ENCODE data around the gene SH3BP5.

SH3BP5 gene

GRCh38 chr3:15332405-15333098, at the start of gene SH3BP5:
Gene SH3BP5, minus strand, starts transcription at chr3:15332586. Its CDS starts 178 bp downstream, at chr3:15332408.
- H3K36me3 ChIP-seq (ENCODE audit: control insufficient read depth, insufficient read depth, low read length), result peaks cover 1% of the 10 kb centered on the region; the same call in 1 of the 2 replicates
- peak; percentile 17 for TF ChIP-seq CTCF (IDR thresholded peaks at IDR 0.05; ENCODE audit: insufficient read depth, low read length, poor library complexity, severe bottlenecking)
- H3K4me3 ChIP-seq (replicated peaks; ENCODE audit: low read depth, low read length), result peak within 1 kb of the TSS; percentile 71
- H3K27me3 ChIP-seq (replicated peaks; ENCODE audit: control insufficient read depth, insufficient read depth, low read length), result no peaks in the 10 kb centered on the region
- peak; percentile 85 for DNase-seq (ENCODE audit: extremely low read depth, insufficient read length)

GRCh38 chr3:15380980-15381890, 48.8 kb upstream of the SH3BP5 start:
- H3K36me3 ChIP-seq (ENCODE audit: control insufficient read depth, insufficient read depth, low read length), result no peaks in the 10 kb centered on the region
- H3K27me3 ChIP-seq (replicated peaks; ENCODE audit: control insufficient read depth, insufficient read depth, low read length), result no peaks in the 10 kb centered on the region

GRCh38 chr3:15377961-15378791, 45.8 kb upstream of the SH3BP5 start:
- DNase-seq (ENCODE audit: extremely low read depth, insufficient read length), result peak; percentile 77
- H3K4me3 ChIP-seq (replicated peaks; ENCODE audit: low read depth, low read length), result no peak overlapping the region
- TF ChIP-seq CTCF (IDR thresholded peaks at IDR 0.05; ENCODE audit: insufficient read depth, low read length, poor library complexity, severe bottlenecking), result peak; percentile 80
- H3K27me3 ChIP-seq (replicated peaks; ENCODE audit: control insufficient read depth, insufficient read depth, low read length), result no peaks in the 10 kb centered on the region
- no peaks in the 10 kb centered on the region for H3K36me3 ChIP-seq (ENCODE audit: control insufficient read depth, insufficient read depth, low read length)

More at GRCh38 chr3:15380980-15381890, 48.8 kb upstream of the SH3BP5 start:
- no peak for TF ChIP-seq CTCF (IDR thresholded peaks at IDR 0.05; ENCODE audit: insufficient read depth, low read length, poor library complexity, severe bottlenecking)
- DNase-seq (ENCODE audit: extremely low read depth, insufficient read length), result no peak
- H3K4me3 ChIP-seq (replicated peaks; ENCODE audit: low read depth, low read length), result no peak overlapping the region

GRCh38 chr3:15375461-15376000, 43.1 kb upstream of the SH3BP5 start:
- Histone ChIP-seq H3K4me3 (replicated peaks; ENCODE audit: low read depth, low read length) (no peak overlapping the region), H3K27me3 (replicated peaks; ENCODE audit: control insufficient read depth, insufficient read depth, low read length) (no peaks in the 10 kb centered on the region), H3K36me3 (ENCODE audit: control insufficient read depth, insufficient read depth, low read length) (no peaks in the 10 kb centered on the region)
- TF ChIP-seq CTCF (IDR thresholded peaks at IDR 0.05; ENCODE audit: insufficient read depth, low read length, poor library complexity, severe bottlenecking), result no peak
- no peak for DNase-seq (ENCODE audit: extremely low read depth, insufficient read length)

GRCh38 chr3:15372918-15373317, 40.5 kb upstream of the SH3BP5 start:
- no peak for DNase-seq (ENCODE audit: extremely low read depth, insufficient read length)
- no peaks in the 10 kb centered on the region for H3K36me3 ChIP-seq (ENCODE audit: control insufficient read depth, insufficient read depth, low read length)
- TF ChIP-seq CTCF (IDR thresholded peaks at IDR 0.05; ENCODE audit: insufficient read depth, low read length, poor library complexity, severe bottlenecking), result no peak
- no peaks in the 10 kb centered on the region for H3K27me3 ChIP-seq (replicated peaks; ENCODE audit: control insufficient read depth, insufficient read depth, low read length)
- no peak overlapping the region for H3K4me3 ChIP-seq (replicated peaks; ENCODE audit: low read depth, low read length)

Measured in GM06990 (cell line).